ENCODE measurements around the gene CRYGB.

- no peak for TF ChIP-seq POLR2AphosphoS5 (IDR thresholded peaks at IDR 0.05)
- TF ChIP-seq POLR2A (IDR thresholded peaks at IDR 0.05): no peak
- no peak for TF ChIP-seq CTCF (IDR thresholded peaks at IDR 0.05)
These were observed 42.3 kb downstream of the CRYGB start for GRCh38 chr2:208103616-208104015.
